ENCODE measurements around the gene ZNF10.

ZNF10 gene

DNA sequence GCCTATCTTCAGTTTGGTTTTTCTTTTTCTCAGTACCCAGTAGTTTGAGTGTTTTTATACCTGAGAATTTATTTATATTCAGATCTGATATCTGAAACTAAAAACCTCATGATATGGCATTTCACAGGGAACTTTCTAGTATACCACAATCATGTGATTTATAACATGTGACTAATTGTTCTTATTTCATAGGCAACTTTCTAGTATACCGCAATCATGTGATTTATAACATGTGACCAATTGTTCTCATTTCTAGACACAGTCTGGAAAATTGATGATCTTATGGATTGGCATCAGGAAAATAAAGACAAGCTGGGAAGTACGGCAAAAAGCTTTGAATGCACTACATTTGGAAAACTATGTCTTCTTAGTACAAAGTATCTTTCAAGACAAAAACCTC lies 71.5 kb downstream of the ZNF10 start:
- DNase-seq (ENCODE audit: low spot score) = no peak
- TF ChIP-seq CTCF (IDR thresholded peaks at IDR 0.05; ENCODE audit: extremely low read depth, missing control alignments) = no peak

GRCh38 chr12:133202493-133203343 lies 72.3 kb downstream of the ZNF10 start:
- DNase-seq (ENCODE audit: low spot score) = no peak

GRCh38 chr12:133203344-133204263 lies 73.2 kb downstream of the ZNF10 start:
- no peak for TF ChIP-seq CTCF (IDR thresholded peaks at IDR 0.05; ENCODE audit: extremely low read depth, missing control alignments)
- no peak for DNase-seq (ENCODE audit: low spot score)

More at GRCh38 chr12:133202493-133203343, 72.3 kb downstream of the ZNF10 start:
- no peak for TF ChIP-seq CTCF (IDR thresholded peaks at IDR 0.05; ENCODE audit: extremely low read depth, missing control alignments)

DNA sequence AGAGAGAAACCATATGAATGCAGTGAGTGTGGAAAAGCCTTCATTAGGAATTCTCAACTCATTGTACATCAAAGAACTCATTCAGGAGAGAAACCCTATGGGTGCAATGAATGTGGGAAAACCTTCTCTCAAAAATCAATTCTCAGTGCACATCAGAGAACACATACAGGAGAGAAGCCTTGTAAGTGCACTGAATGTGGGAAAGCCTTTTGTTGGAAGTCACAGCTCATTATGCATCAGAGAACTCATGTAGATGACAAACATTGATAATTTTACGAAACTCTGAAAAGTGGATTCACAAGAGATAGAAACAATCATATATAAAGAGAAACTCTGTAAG lies 73.8 kb downstream of the ZNF10 start:
- no peak for TF ChIP-seq CTCF (IDR thresholded peaks at IDR 0.05; ENCODE audit: extremely low read depth, missing control alignments)
- DNase-seq (ENCODE audit: low spot score) = no peak

DNA sequence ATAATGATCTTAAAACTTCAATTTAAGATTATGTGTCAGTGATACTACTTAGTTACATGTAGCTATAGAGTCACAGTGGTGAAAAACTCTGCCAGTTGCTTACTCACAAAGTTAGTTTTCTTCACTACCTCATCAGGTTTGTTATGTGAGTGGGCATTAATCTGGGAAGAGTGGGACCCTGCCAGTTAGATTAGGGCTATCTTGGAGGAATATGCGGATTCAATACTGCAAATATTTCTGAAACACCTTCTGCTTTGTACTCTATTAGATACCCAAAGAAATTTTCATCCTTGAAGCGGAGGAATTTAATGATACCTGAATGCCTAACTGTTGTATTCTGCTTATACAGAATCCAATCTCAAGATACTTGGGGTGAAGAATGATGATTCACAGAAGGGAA lies 76.0 kb downstream of the ZNF10 start:
- DNase-seq (ENCODE audit: low spot score) = no peak
- no peak for TF ChIP-seq CTCF (IDR thresholded peaks at IDR 0.05; ENCODE audit: extremely low read depth, missing control alignments)

Data from GM20000 (cell line).